Fibroblast of lung (primary cell): ENCODE measurements around the gene AKAP6. TPM values are rescaled to one million over a fixed set of nuclear protein-coding genes. Genes with fewer than 3 reads are reported as not detected.

Experiments used
- DNase-seq, 2 donors: peaks; one replicate each; pipeline versions ENCODE4 v3.0.0 to v3.0.0-alpha.2; 2010; ENCODE audit warnings: low read depth in 2 of 2
- H2AFZ ChIP-seq: 2 replicates; pipeline ENCODE4 v1.5.1; 2012; ENCODE audit warnings: low read length, control low read depth, inconsistent platforms
- H3K27ac ChIP-seq: 2 replicates; pipeline ENCODE4 v1.5.1; 2011; ENCODE audit warnings: low read length, control low read depth; ENCODE audit not compliant: insufficient read depth
- H3K27me3 ChIP-seq: 2 replicates; pipeline ENCODE4 v1.5.1; 2011; ENCODE audit warnings: mild to moderate bottlenecking, low read length; ENCODE audit not compliant: control insufficient read depth, insufficient read depth
- H3K36me3 ChIP-seq: 2 replicates; pipeline ENCODE4 v1.5.1; 2011; ENCODE audit warnings: low read length; ENCODE audit not compliant: control insufficient read depth, insufficient read depth
- H3K4me1 ChIP-seq: 2 replicates; pipeline ENCODE4 v1.5.1; 2011; ENCODE audit warnings: low read length; ENCODE audit not compliant: control insufficient read depth, insufficient read depth; ENCODE audit errors: extremely low read depth
- H3K4me2 ChIP-seq: 2 replicates; pipeline ENCODE4 v1.5.1; 2011; ENCODE audit warnings: low read length, control low read depth; ENCODE audit not compliant: insufficient read depth; ENCODE audit errors: extremely low read depth
- H3K4me3 ChIP-seq, 4 experiments: fragments of 200-600 bp in 1 of 4; sonication (generic) in 1 of 4; replicated peaks in 1 of 4; 2 replicates each; pipeline ENCODE4 v1.5.1; 2011 to 2016; ENCODE audit warnings: low read length in 4 of 4, low read depth in 3 of 4, mild to moderate bottlenecking in 3 of 4, control low read depth in 2 of 4, inconsistent platforms in 1 of 4, mixed read lengths in 1 of 4; ENCODE audit not compliant: insufficient read depth in 1 of 4; ENCODE audit errors: control extremely low read depth in 1 of 4
- H3K79me2 ChIP-seq: 2 replicates; pipeline ENCODE4 v1.5.1; 2012; ENCODE audit warnings: mild to moderate bottlenecking, low read length, inconsistent platforms; ENCODE audit not compliant: control insufficient read depth, insufficient read depth
- H3K9ac ChIP-seq: 2 replicates; pipeline ENCODE4 v1.5.1; 2011; ENCODE audit warnings: mild to moderate bottlenecking, low read length, control low read depth; ENCODE audit not compliant: insufficient read depth
- H3K9me3 ChIP-seq: 2 replicates; pipeline ENCODE4 v1.5.1; 2012; ENCODE audit warnings: low read depth, low read length; ENCODE audit not compliant: control insufficient read depth, insufficient read depth
- H4K20me1 ChIP-seq: 2 replicates; pipeline ENCODE4 v1.5.1; 2011; ENCODE audit warnings: low read length; ENCODE audit not compliant: control insufficient read depth, insufficient read depth; ENCODE audit errors: extremely low read depth
- EZH2 ChIP-seq: IDR thresholded peaks from 2 replicates; pipeline ENCODE4 v1.5.1; 2012; ENCODE audit warnings: low read length, control low read depth, mild to moderate bottlenecking; ENCODE audit errors: missing control alignments
- polyA plus RNA-seq, 2 donors: library from polyadenylated mRNA; depleted of rRNA in 1 of 2; stranded (reverse) in 1 of 2; unstranded in 1 of 2; fragments of >200 nt; gene quantifications; 2 replicates each; pipeline ENCODE4 v1.2.1, GENCODE V29; 2011 to 2012; ENCODE audit warnings: missing spikeins in 1 of 2
- total RNA-seq: library from RNA; depleted of rRNA; stranded (reverse); fragments of >200 nt; gene quantifications from 2 replicates; pipeline ENCODE4 v1.2.1, GENCODE V29; 2014
- TF ChIP-seq, protein P1 (sequence below), 2 donors: IDR thresholded peaks in 1 of 2; conservative IDR thresholded peaks in 1 of 2; 1 replicate in 1 of 2; 2 replicates in 1 of 2; pipeline ENCODE4 v1.5.1; 2011 to 2012; ENCODE audit warnings: low read length in 2 of 2, control low read depth in 1 of 2, inconsistent platforms in 1 of 2, low read depth in 1 of 2, mild to moderate bottlenecking in 1 of 2

The AKAP6 gene
- total and polyA plus RNA-seq, 2 donors (not counting 1 experiment from before 2014, with no cell fraction given), result 3.3 to 10.9 TPM

DNA sequence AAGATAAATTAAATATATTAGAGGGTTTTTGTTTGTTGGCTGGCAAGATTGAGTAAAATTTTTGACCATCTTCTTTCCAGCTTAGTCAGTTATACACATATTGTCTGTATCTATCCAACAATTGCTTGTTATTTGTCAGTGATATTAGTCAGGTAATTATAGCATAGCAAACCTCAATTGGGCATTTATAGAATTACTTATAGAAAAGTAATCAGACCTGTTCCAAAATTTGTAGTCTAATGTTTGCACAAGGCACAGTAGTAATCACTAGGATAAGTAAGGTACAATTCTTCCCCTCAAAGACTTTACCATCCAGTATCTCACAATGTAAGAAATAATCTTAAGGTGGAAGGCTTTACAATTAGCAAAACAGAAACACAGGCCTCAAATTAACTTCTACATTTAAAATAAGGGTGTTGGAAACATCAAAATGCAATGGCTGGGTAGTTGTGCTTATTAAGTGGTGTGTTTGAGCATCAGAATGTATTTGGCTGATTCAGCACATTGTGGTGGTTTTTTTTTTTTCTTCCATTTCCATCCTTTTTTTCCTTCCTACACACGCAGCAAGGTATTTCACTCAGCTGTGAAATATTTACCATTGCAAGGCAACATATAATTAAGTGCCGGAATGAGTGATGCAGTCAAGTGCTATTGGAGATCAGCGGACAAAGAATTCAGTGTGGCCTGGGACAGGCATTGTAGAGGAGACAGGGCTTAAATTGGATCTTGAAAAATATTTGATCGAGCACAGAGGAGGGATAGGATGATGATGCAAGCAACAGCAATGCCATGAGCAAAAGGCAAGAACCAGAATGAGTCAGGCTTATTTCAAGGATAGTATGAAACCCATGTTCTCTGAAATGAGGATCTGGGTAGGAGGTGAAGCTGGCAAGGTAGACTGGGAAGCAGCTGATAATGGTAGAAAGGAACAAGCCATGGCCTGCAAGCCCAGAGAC, 178.2 kb downstream of the AKAP6 start:
- H3K9me3 ChIP-seq, result no peaks in the 10 kb centered on the region
- no peak overlapping the region for H3K4me2 ChIP-seq
- H3K79me2 ChIP-seq, result no peaks in the 10 kb centered on the region
- no peak overlapping the region for H3K9ac ChIP-seq
- TF ChIP-seq, protein P1, sequence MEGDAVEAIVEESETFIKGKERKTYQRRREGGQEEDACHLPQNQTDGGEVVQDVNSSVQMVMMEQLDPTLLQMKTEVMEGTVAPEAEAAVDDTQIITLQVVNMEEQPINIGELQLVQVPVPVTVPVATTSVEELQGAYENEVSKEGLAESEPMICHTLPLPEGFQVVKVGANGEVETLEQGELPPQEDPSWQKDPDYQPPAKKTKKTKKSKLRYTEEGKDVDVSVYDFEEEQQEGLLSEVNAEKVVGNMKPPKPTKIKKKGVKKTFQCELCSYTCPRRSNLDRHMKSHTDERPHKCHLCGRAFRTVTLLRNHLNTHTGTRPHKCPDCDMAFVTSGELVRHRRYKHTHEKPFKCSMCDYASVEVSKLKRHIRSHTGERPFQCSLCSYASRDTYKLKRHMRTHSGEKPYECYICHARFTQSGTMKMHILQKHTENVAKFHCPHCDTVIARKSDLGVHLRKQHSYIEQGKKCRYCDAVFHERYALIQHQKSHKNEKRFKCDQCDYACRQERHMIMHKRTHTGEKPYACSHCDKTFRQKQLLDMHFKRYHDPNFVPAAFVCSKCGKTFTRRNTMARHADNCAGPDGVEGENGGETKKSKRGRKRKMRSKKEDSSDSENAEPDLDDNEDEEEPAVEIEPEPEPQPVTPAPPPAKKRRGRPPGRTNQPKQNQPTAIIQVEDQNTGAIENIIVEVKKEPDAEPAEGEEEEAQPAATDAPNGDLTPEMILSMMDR (conservative IDR thresholded peaks at IDR 0.05 in 1 of 2, IDR thresholded peaks at IDR 0.05 in 1 of 2; ENCODE audit: low read depth in 1 of 2, low read length in 2 of 2), result no peak
- TF ChIP-seq EZH2, result no peak
- H4K20me1 ChIP-seq, result no peaks in the 10 kb centered on the region
- H3K27me3 ChIP-seq, result no peaks in the 10 kb centered on the region
- peaks cover 7% of the 10 kb centered on the region for H3K4me1 ChIP-seq
- H3K4me3 ChIP-seq, result no peak overlapping the region
- H3K36me3 ChIP-seq, result no peaks in the 10 kb centered on the region
- DNase-seq, result peak; percentile 88 to 96
- H3K27ac ChIP-seq, result peak overlapping the region; percentile 23
- no peak overlapping the region for H2AFZ ChIP-seq

DNA sequence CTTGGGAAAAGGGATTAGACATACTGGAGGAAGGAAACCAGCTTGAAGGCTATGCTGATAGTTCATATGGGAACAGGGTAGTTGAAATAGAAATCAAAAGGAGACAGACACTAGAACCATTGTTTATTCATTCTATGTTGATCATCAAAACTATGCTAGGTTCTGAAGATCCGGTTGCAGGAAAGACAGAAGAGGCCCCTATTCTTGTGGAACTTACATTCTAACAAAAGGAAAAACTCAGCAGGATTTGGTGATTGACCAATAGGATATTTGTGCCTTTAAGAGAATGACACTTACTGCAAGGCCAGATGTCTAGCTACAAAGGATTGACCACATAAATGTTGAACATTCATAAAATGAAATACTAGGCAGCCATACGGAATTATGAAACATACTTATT, 179.2 kb downstream of the AKAP6 start:
- Histone ChIP-seq H4K20me1 (no peaks in the 10 kb centered on the region), H3K27ac (peak overlapping the region; percentile 11), H3K79me2 (no peaks in the 10 kb centered on the region), H3K36me3 (no peaks in the 10 kb centered on the region), H3K4me2 (no peak overlapping the region), H3K27me3 (no peaks in the 10 kb centered on the region), H3K4me1 (peaks cover 9% of the 10 kb centered on the region), H2AFZ (no peak overlapping the region), H3K4me3 (no peak overlapping the region), H3K9me3 (no peaks in the 10 kb centered on the region), H3K9ac (no peak overlapping the region)
- peak; percentile 30 to 55 for DNase-seq
- TF ChIP-seq, protein P1 (conservative IDR thresholded peaks at IDR 0.05 in 1 of 2, IDR thresholded peaks at IDR 0.05 in 1 of 2; ENCODE audit: low read depth in 1 of 2, low read length in 2 of 2), result no peak
- TF ChIP-seq EZH2, result no peak

DNA sequence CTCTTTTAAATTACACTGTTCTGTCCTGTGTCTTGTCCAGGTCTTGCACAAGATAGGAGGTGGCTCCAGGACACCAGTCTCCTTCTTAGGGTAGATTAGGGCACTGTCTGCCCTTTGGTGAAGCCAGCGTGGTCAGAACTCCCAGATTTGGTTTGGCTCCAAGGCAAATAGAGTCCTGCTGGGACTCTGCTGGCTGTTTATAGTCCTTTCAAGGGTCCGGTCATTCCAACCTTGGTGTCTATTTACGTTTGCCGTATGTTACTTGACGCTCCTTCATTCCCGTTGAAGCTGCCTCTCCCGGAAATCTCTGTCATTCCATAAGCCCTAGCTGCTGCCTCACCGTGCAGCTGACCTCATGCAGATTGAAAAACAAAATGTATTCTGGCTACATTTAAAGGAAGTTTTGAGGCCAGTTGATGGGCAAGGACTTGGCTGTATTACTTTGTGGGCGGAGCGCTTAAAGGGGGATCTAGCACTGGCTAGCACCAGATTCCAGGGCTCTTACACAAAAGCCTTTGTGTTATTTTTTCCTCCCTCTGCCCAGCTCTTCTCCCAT, 180.6 kb downstream of the AKAP6 start:
- Histone ChIP-seq H4K20me1 (no peaks in the 10 kb centered on the region), H3K4me2 (peak overlapping the region; percentile 40), H3K27ac (peak overlapping the region; percentile 77), H2AFZ (peak overlapping the region; percentile 48), H3K4me3 (no peak overlapping the region), H3K4me1 (peaks cover 11% of the 10 kb centered on the region), H3K36me3 (no peaks in the 10 kb centered on the region), H3K27me3 (no peaks in the 10 kb centered on the region), H3K9ac (peak overlapping the region; percentile 26), H3K9me3 (no peaks in the 10 kb centered on the region), H3K79me2 (no peaks in the 10 kb centered on the region)
- no peak for TF ChIP-seq EZH2
- TF ChIP-seq, protein P1 (conservative IDR thresholded peaks at IDR 0.05 in 1 of 2, IDR thresholded peaks at IDR 0.05 in 1 of 2; ENCODE audit: low read depth in 1 of 2, low read length in 2 of 2), result no peak
- DNase-seq, result peak; percentile 95 to 99
